ENCODE data around the gene NINL.

Gene NINL

GRCh38 chr20:25444556-25444955 is 140.8 kb downstream of the NINL start:
- Histone ChIP-seq H3K9me3 (ENCODE audit: insufficient read depth, low read depth, low read length) (no peaks in the 10 kb centered on the region; the same call in 1 of the 2 replicates), H3K27me3 (ENCODE audit: insufficient read depth, low read length) (no peaks in the 10 kb centered on the region), H3K4me1 (ENCODE audit: insufficient read depth, low read length) (no peaks in the 10 kb centered on the region), H3K9ac (ENCODE audit: low read depth, low read length) (no peak overlapping the region), H3K27ac (ENCODE audit: low read length) (no peak overlapping the region), H3K4me3 (ENCODE audit: low read length) (no peak overlapping the region), H3K36me3 (ENCODE audit: insufficient read depth, low read depth, low read length) (peaks cover 85% of the 10 kb centered on the region)

- no peaks in the 10 kb centered on the region for H3K9me3 ChIP-seq (ENCODE audit: insufficient read depth, low read depth, low read length)
- H3K27me3 ChIP-seq (ENCODE audit: insufficient read depth, low read length), result no peaks in the 10 kb centered on the region
- H3K4me1 ChIP-seq (ENCODE audit: insufficient read depth, low read length), result peaks cover 16% of the 10 kb centered on the region; the same call in 1 of the 2 replicates
- peaks cover 87% of the 10 kb centered on the region for H3K36me3 ChIP-seq (ENCODE audit: insufficient read depth, low read depth, low read length)
- H3K4me3 ChIP-seq (ENCODE audit: low read length), result no peak overlapping the region
- no peak overlapping the region for H3K9ac ChIP-seq (ENCODE audit: low read depth, low read length)
- no peak overlapping the region for H3K27ac ChIP-seq (ENCODE audit: low read length)
Measured at GRCh38 chr20:25439328-25439727, 146.0 kb downstream of the NINL start.

GRCh38 chr20:25437153-25437581 is 148.2 kb downstream of the NINL start:
- Histone ChIP-seq H3K9me3 (ENCODE audit: insufficient read depth, low read depth, low read length) (no peaks in the 10 kb centered on the region), H3K36me3 (ENCODE audit: insufficient read depth, low read depth, low read length) (peaks cover 87% of the 10 kb centered on the region), H3K27ac (ENCODE audit: low read length) (peak overlapping the region; percentile 82), H3K9ac (ENCODE audit: low read depth, low read length) (peak overlapping the region; percentile 71; the same call in 1 of the 2 replicates), H3K4me1 (ENCODE audit: insufficient read depth, low read length) (peaks cover 16% of the 10 kb centered on the region; the same call in 1 of the 2 replicates), H3K4me3 (ENCODE audit: low read length) (peak overlapping the region; percentile 45), H3K27me3 (ENCODE audit: insufficient read depth, low read length) (no peaks in the 10 kb centered on the region)

GRCh38 chr20:25424536-25424935 is 160.8 kb downstream of the NINL start:
- H3K9ac ChIP-seq (ENCODE audit: low read depth, low read length), result no peak overlapping the region
- no peak overlapping the region for H3K4me3 ChIP-seq (ENCODE audit: low read length)
- no peaks in the 10 kb centered on the region for H3K4me1 ChIP-seq (ENCODE audit: insufficient read depth, low read length)
- no peak overlapping the region for H3K27ac ChIP-seq (ENCODE audit: low read length)
- H3K9me3 ChIP-seq (ENCODE audit: insufficient read depth, low read depth, low read length), result no peaks in the 10 kb centered on the region
- H3K36me3 ChIP-seq (ENCODE audit: insufficient read depth, low read depth, low read length), result peaks cover 93% of the 10 kb centered on the region
- no peaks in the 10 kb centered on the region for H3K27me3 ChIP-seq (ENCODE audit: insufficient read depth, low read length)

- Histone ChIP-seq H3K27ac (ENCODE audit: low read length) (no peak overlapping the region), H3K9me3 (ENCODE audit: insufficient read depth, low read depth, low read length) (no peaks in the 10 kb centered on the region), H3K4me3 (ENCODE audit: low read length) (no peak overlapping the region), H3K36me3 (ENCODE audit: insufficient read depth, low read depth, low read length) (peaks cover 95% of the 10 kb centered on the region), H3K9ac (ENCODE audit: low read depth, low read length) (no peak overlapping the region), H3K4me1 (ENCODE audit: insufficient read depth, low read length) (no peaks in the 10 kb centered on the region), H3K27me3 (ENCODE audit: insufficient read depth, low read length) (no peaks in the 10 kb centered on the region)
Measured at GRCh38 chr20:25422032-25422431, 163.3 kb downstream of the NINL start.

- Histone ChIP-seq H3K4me3 (ENCODE audit: low read length) (no peak overlapping the region), H3K27ac (ENCODE audit: low read length) (no peak overlapping the region), H3K36me3 (ENCODE audit: insufficient read depth, low read depth, low read length) (peaks cover 95% of the 10 kb centered on the region), H3K4me1 (ENCODE audit: insufficient read depth, low read length) (no peaks in the 10 kb centered on the region), H3K9me3 (ENCODE audit: insufficient read depth, low read depth, low read length) (no peaks in the 10 kb centered on the region), H3K27me3 (ENCODE audit: insufficient read depth, low read length) (no peaks in the 10 kb centered on the region), H3K9ac (ENCODE audit: low read depth, low read length) (no peak overlapping the region)
Measured at GRCh38 chr20:25421102-25421501, 164.2 kb downstream of the NINL start.

- H3K27me3 ChIP-seq (ENCODE audit: insufficient read depth, low read length), result no peaks in the 10 kb centered on the region
- no peak overlapping the region for H3K9ac ChIP-seq (ENCODE audit: low read depth, low read length)
- no peak overlapping the region for H3K27ac ChIP-seq (ENCODE audit: low read length)
- H3K4me1 ChIP-seq (ENCODE audit: insufficient read depth, low read length), result no peaks in the 10 kb centered on the region
- H3K9me3 ChIP-seq (ENCODE audit: insufficient read depth, low read depth, low read length), result no peaks in the 10 kb centered on the region
- H3K36me3 ChIP-seq (ENCODE audit: insufficient read depth, low read depth, low read length), result peaks cover 95% of the 10 kb centered on the region
- no peak overlapping the region for H3K4me3 ChIP-seq (ENCODE audit: low read length)
Measured at GRCh38 chr20:25418776-25419175, 166.6 kb downstream of the NINL start.

GRCh38 chr20:25408890-25409289 is 176.4 kb downstream of the NINL start:
- Histone ChIP-seq H3K27ac (ENCODE audit: low read length) (no peak overlapping the region), H3K27me3 (ENCODE audit: insufficient read depth, low read length) (no peaks in the 10 kb centered on the region), H3K4me3 (ENCODE audit: low read length) (peak overlapping the region; percentile 94), H3K4me1 (ENCODE audit: insufficient read depth, low read length) (peaks cover 6% of the 10 kb centered on the region; the same call in 1 of the 2 replicates), H3K9ac (ENCODE audit: low read depth, low read length) (peak overlapping the region; percentile 96; the same call in 1 of the 2 replicates), H3K9me3 (ENCODE audit: insufficient read depth, low read depth, low read length) (peaks cover 3% of the 10 kb centered on the region; the same call in 1 of the 2 replicates), H3K36me3 (ENCODE audit: insufficient read depth, low read depth, low read length) (peaks cover 23% of the 10 kb centered on the region)

- peak overlapping the region; percentile 98 for H3K27ac ChIP-seq (ENCODE audit: low read length)
- H3K36me3 ChIP-seq (ENCODE audit: insufficient read depth, low read depth, low read length), result peaks cover 16% of the 10 kb centered on the region
- H3K9me3 ChIP-seq (ENCODE audit: insufficient read depth, low read depth, low read length), result peaks cover 10% of the 10 kb centered on the region
- H3K4me3 ChIP-seq (ENCODE audit: low read length), result peak overlapping the region; percentile 94
- H3K4me1 ChIP-seq (ENCODE audit: insufficient read depth, low read length), result peaks cover 6% of the 10 kb centered on the region; the same call in 1 of the 2 replicates
- H3K27me3 ChIP-seq (ENCODE audit: insufficient read depth, low read length), result no peaks in the 10 kb centered on the region
- H3K9ac ChIP-seq (ENCODE audit: low read depth, low read length), result peak overlapping the region; percentile 96
Measured at GRCh38 chr20:25408170-25408547, 177.2 kb downstream of the NINL start.

- Histone ChIP-seq H3K36me3 (ENCODE audit: insufficient read depth, low read depth, low read length) (peaks cover 10% of the 10 kb centered on the region), H3K27me3 (ENCODE audit: insufficient read depth, low read length) (no peaks in the 10 kb centered on the region), H3K4me1 (ENCODE audit: insufficient read depth, low read length) (peaks cover 6% of the 10 kb centered on the region; the same call in 1 of the 2 replicates), H3K27ac (ENCODE audit: low read length) (peak within 1 kb of the TSS; percentile 98), H3K9me3 (ENCODE audit: insufficient read depth, low read depth, low read length) (peaks cover 16% of the 10 kb centered on the region), H3K4me3 (ENCODE audit: low read length) (peak within 1 kb of the TSS; percentile 94), H3K9ac (ENCODE audit: low read depth, low read length) (peak within 1 kb of the TSS; percentile 96)
Measured at GRCh38 chr20:25407311-25408169, 177.8 kb downstream of the NINL start, which contains the start of gene GINS1. Gene GINS1 (plus strand): TSS chr20:25407673. CDS start chr20:25407821, 148 bp downstream.
